A549 (cell line): ENCODE data around the gene PCNT. TPM values are rescaled to one million over a fixed set of nuclear protein-coding genes. Genes with fewer than 3 reads are reported as not detected.

Source experiments
- ATAC-seq, 2 experiments: fragments of 200-7000 bp in 1 of 2; fragments of >200 bp in 1 of 2; cut with Nextera tagmentation in 1 of 2; cut with Tn5 transposase in 1 of 2; 3 replicates each; pipeline versions ENCODE4 v1.8.0 to v1.9.1; 2018 to 2020; ENCODE audit warnings: mild to moderate bottlenecking in 1 of 2, moderate library complexity in 1 of 2
- CTCF ChIA-PET: fragments of 300-600 bp; sonication (Branson Sonifier 250); formaldehyde crosslinking; extraction: SDS; loops from one replicate; lab custom pipeline; 2021; ENCODE audit warnings: antibody characterized with exemption, inconsistent platforms; lab: Yijun Ruan, JAX
- POLR2A ChIA-PET: fragments of 350-600 bp; formaldehyde crosslinking; extraction: SDS; loops from one replicate; lab custom pipeline; 2021; ENCODE audit warnings: antibody characterized with exemption, inconsistent platforms; lab: Yijun Ruan, JAX
- DNase-seq, 2 experiments: peaks; one replicate each; pipeline versions ENCODE4 v3.0.0 to v3.0.0-alpha.2; 2011 to 2016; ENCODE audit warnings: low read depth in 1 of 2, low spot score in 1 of 2
- FAIRE-seq: peaks from 2 replicates; lab custom pipeline; 2011; peaks lifted over from hg19 to GRCh38; lab: Jason Lieb, UNC
- H3K27ac ChIP-seq, 2 experiments: fragments of >200 bp; sonication (Bioruptor Twin); formaldehyde crosslinking; 3 replicates each; pipeline ENCODE4 v1.5.1; 2016 to 2017
- H3K4me1 ChIP-seq: fragments of >200 bp; sonication (Bioruptor Twin); formaldehyde crosslinking; 3 replicates; pipeline ENCODE4 v1.6.1; 2016
- H3K4me2 ChIP-seq: fragments of >200 bp; sonication (Bioruptor Twin); formaldehyde crosslinking; 3 replicates; pipeline ENCODE4 v1.6.1; 2016
- H3K4me3 ChIP-seq: fragments of >200 bp; sonication (Bioruptor Twin); formaldehyde crosslinking; 3 replicates; pipeline ENCODE4 v1.5.1; 2016
- H3K9me3 ChIP-seq: fragments of >200 bp; sonication (Bioruptor Twin); formaldehyde crosslinking; 3 replicates; pipeline ENCODE4 v1.6.1; 2016
- CEBPB ChIP-seq, 2 experiments: fragments of >200 bp in 1 of 2; sonication (Bioruptor Twin) in 1 of 2; formaldehyde crosslinking in 1 of 2; IDR thresholded peaks; 2 replicates each; pipeline ENCODE4 v1.6.1; 2012 to 2016
- EHF ChIP-seq: fragments of 250-450 bp; sonication (Bioruptor Pico); IDR thresholded peaks from 2 replicates; pipeline ENCODE4 v1.5.0; 2020; ENCODE audit warnings: mild to moderate bottlenecking
- ELK1 ChIP-seq: fragments of 150-350 bp; IDR thresholded peaks from 2 replicates; pipeline ENCODE4 v1.6.1; 2014; ENCODE audit warnings: low read depth, mild to moderate bottlenecking, low read length
- ESRRA ChIP-seq: fragments of 150-350 bp; IDR thresholded peaks from 2 replicates; pipeline ENCODE4 v1.6.1; 2014; ENCODE audit warnings: mild to moderate bottlenecking, low read length, borderline replicate concordance
- FOSL2 ChIP-seq, 2 experiments: fragments of 450-650 bp in 1 of 2; fragments of >200 bp in 1 of 2; sonication (Bioruptor Twin) in 1 of 2; formaldehyde crosslinking; IDR thresholded peaks; 2 replicates each; pipeline versions ENCODE4 v1.5.0 to v1.6.1; 2016 to 2020; ENCODE audit warnings: mild to moderate bottlenecking in 1 of 2, moderate library complexity in 1 of 2
- FOXS1 ChIP-seq: fragments of 250-450 bp; sonication (Bioruptor Pico); IDR thresholded peaks from 2 replicates; pipeline ENCODE4 v1.5.0; 2020; ENCODE audit warnings: mild to moderate bottlenecking, moderate library complexity
- HEYL ChIP-seq: fragments of 250-450 bp; sonication (Bioruptor Pico); IDR thresholded peaks from 2 replicates; pipeline ENCODE4 v1.8.0; 2021; ENCODE audit warnings: mild to moderate bottlenecking, moderate library complexity
- HMGXB4 ChIP-seq: fragments of 250-450 bp; sonication (Bioruptor Pico); IDR thresholded peaks from 2 replicates; pipeline ENCODE4 v1.5.0; 2021; ENCODE audit warnings: mild to moderate bottlenecking, moderate library complexity, borderline replicate concordance
- HOXA7 ChIP-seq: fragments of 250-450 bp; sonication (Bioruptor Pico); IDR thresholded peaks from 2 replicates; pipeline ENCODE4 v1.5.0; 2020; ENCODE audit warnings: mild to moderate bottlenecking, moderate library complexity
- JUNB ChIP-seq: fragments of >200 bp; sonication (Bioruptor Twin); formaldehyde crosslinking; IDR thresholded peaks from 2 replicates; pipeline ENCODE4 v1.6.1; 2016
- MAFK ChIP-seq: fragments of 450-650 bp; IDR thresholded peaks from 2 replicates; pipeline ENCODE4 v1.6.1; 2014; ENCODE audit not compliant: partially characterized antibody
- MAX ChIP-seq: IDR thresholded peaks from 2 replicates; pipeline ENCODE4 v1.6.1; 2012
- MAZ ChIP-seq: fragments of 150-350 bp; IDR thresholded peaks from 2 replicates; pipeline ENCODE4 v1.6.1; 2014; ENCODE audit warnings: antibody characterized with exemption, low read depth, low read length, borderline replicate concordance
- NR3C1 ChIP-seq: fragments of >200 bp; sonication (Bioruptor Twin); formaldehyde crosslinking; IDR thresholded peaks from 3 replicates; pipeline ENCODE4 v1.6.1; 2017
- PHF8 ChIP-seq: fragments of 200-600 bp; sonication (generic); IDR thresholded peaks from 2 replicates; pipeline ENCODE4 v1.6.1; 2016; ENCODE audit warnings: low read depth, mild to moderate bottlenecking, antibody characterized with exemption, moderate library complexity, borderline replicate concordance
- RCOR1 ChIP-seq: fragments of 150-350 bp; IDR thresholded peaks from 2 replicates; pipeline ENCODE4 v1.6.1; 2014; ENCODE audit warnings: antibody characterized with exemption, low read length, low read depth
- REST ChIP-seq: fragments of 200-600 bp; sonication (generic); IDR thresholded peaks from 2 replicates; pipeline ENCODE4 v1.6.1; 2016; ENCODE audit warnings: antibody characterized with exemption, mild to moderate bottlenecking, moderate library complexity
- SREBF2 ChIP-seq: fragments of 450-650 bp; IDR thresholded peaks from 2 replicates; pipeline ENCODE4 v1.6.1; 2014; ENCODE audit warnings: mild to moderate bottlenecking, moderate library complexity
- TP53 ChIP-seq: fragments of 250-450 bp; sonication (Bioruptor Pico); IDR thresholded peaks from 2 replicates; pipeline ENCODE4 v1.5.0; 2021; ENCODE audit warnings: mild to moderate bottlenecking, moderate library complexity
- ZC3H11A ChIP-seq: fragments of 450-650 bp; IDR thresholded peaks from 2 replicates; pipeline ENCODE4 v1.6.1; 2014; ENCODE audit warnings: antibody characterized with exemption, mild to moderate bottlenecking
- WGBS: methylation state at CpG from one replicate; pipeline ENCODE4 v1.1.6; 2017; ENCODE audit errors: missing lambda C conversion rate; 5-methylcytosine and 5-hydroxymethylcytosine counted together
- polyA plus RNA-seq, 4 experiments: library from polyadenylated mRNA; depleted of rRNA in 3 of 4; stranded (reverse); fragments of >200 nt; fragmentation: RNase III in 1 of 4; extraction: RNeasy Plus Mini Kit Qiagen cat#74134 plus additional on column Dnase treatment in 1 of 4; gene quantifications; 2 replicates in 3 of 4; 3 replicates in 1 of 4; pipeline ENCODE4 v1.2.3, GENCODE V29; 2011 to 2017

Gene PCNT
- polyA plus RNA-seq, 2 of the 4 experiments (the other 2 are of a cell fraction): 11.1 to 14.6 TPM

GRCh38 chr21:46363698-46364097, 39.7 kb downstream of the PCNT start:
- DNase-seq: no peak
- Histone ChIP-seq H3K4me2 (no peak overlapping the region), H3K4me1 (no peaks in the 10 kb centered on the region)
- TF ChIP-seq SREBF2 (no peak), MAZ (no peak), HMGXB4 (CRISPR knock-in tag) (no peak), MAX (no peak), TP53 (CRISPR knock-in tag) (no peak)
- TF ChIP-seq, all 56 proteins: peak for 0
- CTCF ChIA-PET: no interaction called here
- Histone ChIP-seq H3K4me3 (no peak overlapping the region), H3K9me3 (no peaks in the 10 kb centered on the region), H3K27ac (no peak overlapping the region)
- ATAC-seq (no peak), FAIRE-seq (no peak)
- 93% methylated on average over 11 of the region's 16 CpGs for WGBS
- POLR2A ChIA-PET: no interaction called here

GRCh38 chr21:46366091-46366490, 42.1 kb downstream of the PCNT start:
- POLR2A ChIA-PET: no interaction called here
- Histone ChIP-seq H3K9me3 (no peaks in the 10 kb centered on the region), H3K27ac (no peak overlapping the region), H3K4me1 (no peaks in the 10 kb centered on the region), H3K4me2 (no peak overlapping the region), H3K4me3 (no peak overlapping the region)
- CTCF ChIA-PET: no interaction called here
- 88% methylated on average over 6 of the region's 11 CpGs for WGBS
- ATAC-seq (no peak), DNase-seq (no peak), FAIRE-seq (no peak)
- TF ChIP-seq FOSL2 (IDR thresholded peaks at IDR 0.05) (no peak), FOSL2 (CRISPR knock-in tag; IDR thresholded peaks at IDR 0.05) (no peak), EHF (CRISPR knock-in tag) (no peak), HOXA7 (CRISPR knock-in tag) (no peak), ESRRA (no peak), ELK1 (no peak)

GRCh38 chr21:46366561-46366960, 42.6 kb downstream of the PCNT start:
- Histone ChIP-seq H3K4me2 (no peak overlapping the region), H3K4me1 (no peaks in the 10 kb centered on the region), H3K27ac (no peak overlapping the region), H3K4me3 (no peak overlapping the region)
- DNase-seq: no peak
- WGBS: 91% methylated on average over 19 of the region's 19 CpGs
- POLR2A ChIA-PET: no interaction called here
- no peak for FAIRE-seq
- CTCF ChIA-PET: no interaction called here
- ATAC-seq: no peak
- TF ChIP-seq ZC3H11A (no peak), ESRRA (no peak), MAX (no peak), HEYL (CRISPR knock-in tag) (no peak), RCOR1 (no peak), PHF8 (no peak), MAFK (no peak)
- TF ChIP-seq, all 56 proteins: peak for 0
- H3K9me3 ChIP-seq: no peaks in the 10 kb centered on the region

GRCh38 chr21:46366966-46367365, 43.0 kb downstream of the PCNT start:
- no peak for TF ChIP-seq JUNB
- TF ChIP-seq REST: no peak
- TF ChIP-seq CEBPB (IDR thresholded peaks at IDR 0.05): no peak
- TF ChIP-seq NR3C1: no peak
- no peak for TF ChIP-seq RCOR1
- TF ChIP-seq FOXS1: no peak
- 94% methylated on average over 19 of the region's 20 CpGs for WGBS
- no peak for DNase-seq
- Histone ChIP-seq H3K9me3 (no peaks in the 10 kb centered on the region), H3K4me3 (no peak overlapping the region), H3K27ac (no peak overlapping the region), H3K4me1 (no peaks in the 10 kb centered on the region), H3K4me2 (no peak overlapping the region)
- ATAC-seq: no peak
- ChIA-PET POLR2A (no interaction called here), CTCF (no interaction called here)
- no peak for FAIRE-seq
